NCI-H82 treated with DMSO at 0.1 percent for 48 hours (cell line): Measurements from ENCODE around the gene ARHGEF5.

Source experiments
- DNase-seq: peaks from one replicate; lab custom pipeline; 2025; ENCODE audit not compliant: unreplicated experiment; lab: John Stamatoyannopoulos, UW

The ARHGEF5 gene

GRCh38 chr7:144379776-144380384 is 24.7 kb downstream of the ARHGEF5 start:
- DNase-seq: no peak

- DNase-seq: no peak
Observed at GRCh38 chr7:144384071-144384470, 28.9 kb downstream of the ARHGEF5 start.

- DNase-seq: no peak
Observed at GRCh38 chr7:144384555-144385245, 29.5 kb downstream of the ARHGEF5 start.

- no peak for DNase-seq
Observed at GRCh38 chr7:144386741-144387140, 31.5 kb downstream of the ARHGEF5 start.

- DNase-seq: no peak
Observed at GRCh38 chr7:144388950-144389349, 33.7 kb downstream of the ARHGEF5 start.

- DNase-seq: no peak
Observed at GRCh38 chr7:144390481-144390880, 35.3 kb downstream of the ARHGEF5 start.

GRCh38 chr7:144391014-144391413 is 35.8 kb downstream of the ARHGEF5 start:
- no peak for DNase-seq

- no peak for DNase-seq
Observed at GRCh38 chr7:144391823-144392255, 36.6 kb downstream of the ARHGEF5 start.

GRCh38 chr7:144397086-144397485 is 41.9 kb downstream of the ARHGEF5 start:
- no peak for DNase-seq

- DNase-seq: no peak
Observed at GRCh38 chr7:144398291-144398690, 43.1 kb downstream of the ARHGEF5 start.

- no peak for DNase-seq
Observed at GRCh38 chr7:144398911-144399310, 43.7 kb downstream of the ARHGEF5 start.

- no peak for DNase-seq
Observed at GRCh38 chr7:144399946-144400345, 44.7 kb downstream of the ARHGEF5 start.

GRCh38 chr7:144401490-144401889 is 46.3 kb downstream of the ARHGEF5 start:
- no peak for DNase-seq

GRCh38 chr7:144403102-144403501 is 47.9 kb downstream of the ARHGEF5 start:
- no peak for DNase-seq

- no peak for DNase-seq
Observed at GRCh38 chr7:144403649-144404061, 48.5 kb downstream of the ARHGEF5 start, which contains the start of gene NOBOX. TSS of gene NOBOX (minus strand) at chr7:144403693.

- no peak for DNase-seq
Observed at GRCh38 chr7:144404946-144405345, 49.7 kb downstream of the ARHGEF5 start.

- no peak for DNase-seq
Observed at GRCh38 chr7:144407266-144407931, 52.2 kb downstream of the ARHGEF5 start.

GRCh38 chr7:144408121-144408520 is 52.9 kb downstream of the ARHGEF5 start:
- DNase-seq: no peak

- DNase-seq: no peak
Observed at GRCh38 chr7:144410441-144410840, 55.2 kb downstream of the ARHGEF5 start.

- no peak for DNase-seq
Observed at GRCh38 chr7:144414815-144415214, 59.6 kb downstream of the ARHGEF5 start.

- no peak for DNase-seq
Observed at GRCh38 chr7:144415858-144416257, 60.7 kb downstream of the ARHGEF5 start.

- DNase-seq: no peak
Observed at GRCh38 chr7:144416341-144416740, 61.1 kb downstream of the ARHGEF5 start.
